HepG2 (cell line): ENCODE measurements around the gene TMEM127. TPM values are rescaled to one million over a fixed set of nuclear protein-coding genes. Genes with fewer than 3 reads are reported as not detected.

Experiments used
- CEBPG ChIP-seq: IDR thresholded peaks from 2 replicates; pipeline ENCODE4 v1.6.1; 2016
- ESRRA ChIP-seq: sonication (generic); formaldehyde crosslinking; IDR thresholded peaks from 2 replicates; pipeline ENCODE4 v1.5.1; 2020; ENCODE audit warnings: mild to moderate bottlenecking, low read depth, missing genetic modification reagents
- FOXM1 ChIP-seq: sonication (generic); formaldehyde crosslinking; IDR thresholded peaks from 2 replicates; pipeline ENCODE4 v1.5.0; 2020; ENCODE audit warnings: missing genetic modification reagents
- IRF2 ChIP-seq: IDR thresholded peaks from 2 replicates; pipeline ENCODE4 v1.6.1; 2018; ENCODE audit warnings: missing genetic modification reagents, missing compliant biosample characterization
- PPARG ChIP-seq: conservative IDR thresholded peaks from 2 replicates; pipeline ENCODE4 v1.6.1; 2016; ENCODE audit warnings: missing biosample characterization, missing genetic modification reagents
- RXRA ChIP-seq: sonication (generic); formaldehyde crosslinking; IDR thresholded peaks from 2 replicates; pipeline ENCODE4 v1.5.1; 2020; ENCODE audit warnings: missing genetic modification reagents
- SCMH1 ChIP-seq: sonication (generic); formaldehyde crosslinking; IDR thresholded peaks from 2 replicates; pipeline ENCODE4 v1.9.0; 2021; ENCODE audit warnings: missing genetic modification reagents, mild to moderate bottlenecking, borderline replicate concordance
- SIN3A ChIP-seq: IDR thresholded peaks from 2 replicates; pipeline ENCODE4 v1.6.1; 2011; ENCODE audit warnings: low read depth, mild to moderate bottlenecking, control low read depth, low read length, borderline replicate concordance
- SRF ChIP-seq: IDR thresholded peaks from 2 replicates; pipeline ENCODE4 v1.6.1; 2011; ENCODE audit warnings: mild to moderate bottlenecking, low read depth, low read length, moderate library complexity
- SRSF9 ChIP-seq: fragments of 200-400 bp; formaldehyde crosslinking; IDR thresholded peaks from 2 replicates; pipeline ENCODE4 v1.6.1; 2018; ENCODE audit warnings: borderline replicate concordance, mild to moderate bottlenecking, low read depth, low read length; ENCODE audit not compliant: insufficient read depth, poor library complexity, severe bottlenecking
- YY1 ChIP-seq: IDR thresholded peaks from 2 replicates; pipeline ENCODE4 v1.6.1; 2011; ENCODE audit warnings: low read length, low read depth, moderate library complexity, mild to moderate bottlenecking; ENCODE audit not compliant: insufficient read depth, insufficient replicate concordance
- ZNF558 ChIP-seq: sonication (generic); formaldehyde crosslinking; IDR thresholded peaks from 2 replicates; pipeline ENCODE4 v1.9.0; 2022; ENCODE audit warnings: mild to moderate bottlenecking, missing genetic modification reagents, borderline replicate concordance
- polyA plus RNA-seq, 8 experiments: library from polyadenylated mRNA; depleted of rRNA in 3 of 8; stranded (reverse) in 7 of 8; unstranded in 1 of 8; fragments of >200 nt; fragmentation: Illumina TruSeq in 4 of 8; extraction: Trizol in 4 of 8; gene quantifications; 2 replicates each; pipeline versions ENCODE4 v1.2.1 to v1.2.3, GENCODE V29; 2011 to 2016; ENCODE audit warnings: low read depth in 4 of 8, missing spikeins in 1 of 8, mixed read lengths in 1 of 8; ENCODE audit not compliant: insufficient read depth in 1 of 8
- total RNA-seq, 5 experiments: library from RNA; depleted of rRNA; stranded (reverse); fragments of >200 nt; fragmentation: Illumina TruSeq; extraction: Trizol; gene quantifications; 2 replicates each; pipeline ENCODE4 v1.2.3, GENCODE V29; 2016; ENCODE audit warnings: low read depth in 1 of 5
- TF ChIP-seq, protein P1 (sequence below): sonication (generic); formaldehyde crosslinking; conservative IDR thresholded peaks from 2 replicates; pipeline ENCODE4 v1.4.0; 2020; ENCODE audit warnings: missing genetic modification reagents
- TF ChIP-seq, protein P2 (sequence below): sonication (generic); formaldehyde crosslinking; IDR thresholded peaks from 2 replicates; pipeline ENCODE4 v1.5.0; 2020; ENCODE audit warnings: missing genetic modification reagents, mild to moderate bottlenecking, borderline replicate concordance
- TF ChIP-seq, protein P3 (sequence below): sonication (generic); formaldehyde crosslinking; IDR thresholded peaks from 2 replicates; pipeline ENCODE4 v1.8.0; 2022; ENCODE audit warnings: low read depth, missing genetic modification reagents
- TF ChIP-seq, protein P4 (sequence below): sonication (generic); formaldehyde crosslinking; IDR thresholded peaks from 2 replicates; pipeline ENCODE4 v1.4.0; 2020; ENCODE audit warnings: missing genetic modification reagents, borderline replicate concordance
- TF ChIP-seq, protein P5 (sequence below): sonication (generic); formaldehyde crosslinking; IDR thresholded peaks from 2 replicates; pipeline ENCODE4 v1.5.1; 2020; ENCODE audit warnings: mild to moderate bottlenecking, missing genetic modification reagents

The TMEM127 gene
- total and polyA plus RNA-seq, 2 of the 13 experiments (the other 11 are each of a cell fraction or from before 2014, with no cell fraction given): 21.5 to 33.9 TPM

DNA sequence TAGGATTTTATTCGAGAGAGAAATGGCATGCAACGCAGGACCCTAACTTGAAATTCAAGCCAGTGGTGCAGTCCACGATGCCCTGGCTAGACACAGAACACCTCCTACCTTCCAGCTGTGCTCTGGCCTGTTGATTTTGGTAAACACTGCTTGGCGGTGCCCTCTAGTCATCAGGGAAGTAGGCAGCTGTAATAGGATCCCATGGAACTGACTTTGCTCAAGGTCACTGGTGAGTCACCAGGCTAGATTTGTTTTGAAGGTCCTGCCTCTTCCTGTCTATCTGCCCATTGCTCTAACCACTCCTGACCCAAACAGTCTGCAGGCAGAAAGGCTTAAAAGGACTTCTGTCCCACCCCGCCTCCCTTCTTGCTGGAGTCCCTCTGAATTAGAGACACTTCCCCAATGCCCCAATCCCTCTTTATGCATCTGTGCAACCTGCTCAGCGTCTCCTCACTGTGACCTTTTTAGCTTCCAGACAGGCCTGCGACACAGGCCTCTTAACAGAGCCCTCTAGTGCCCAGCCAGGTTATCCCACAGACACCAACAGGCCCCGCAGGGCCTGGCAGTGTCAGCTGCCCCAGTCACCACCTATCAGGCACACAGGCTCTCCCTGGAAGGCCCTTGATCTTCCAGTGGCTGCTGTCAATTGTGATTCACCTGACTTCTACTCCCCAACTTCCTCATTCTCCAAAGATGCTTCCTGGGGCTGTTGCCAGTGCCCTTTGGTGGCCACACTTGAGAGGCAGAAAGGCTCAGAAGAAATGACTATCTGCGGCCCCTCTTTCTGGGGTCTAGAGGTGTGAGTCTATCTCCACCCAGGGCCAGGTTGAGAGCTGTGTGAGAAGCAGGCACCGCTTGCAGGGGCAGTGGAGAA, 5.2 kb downstream of the TMEM127 start (continued):
- TF ChIP-seq, protein P1, sequence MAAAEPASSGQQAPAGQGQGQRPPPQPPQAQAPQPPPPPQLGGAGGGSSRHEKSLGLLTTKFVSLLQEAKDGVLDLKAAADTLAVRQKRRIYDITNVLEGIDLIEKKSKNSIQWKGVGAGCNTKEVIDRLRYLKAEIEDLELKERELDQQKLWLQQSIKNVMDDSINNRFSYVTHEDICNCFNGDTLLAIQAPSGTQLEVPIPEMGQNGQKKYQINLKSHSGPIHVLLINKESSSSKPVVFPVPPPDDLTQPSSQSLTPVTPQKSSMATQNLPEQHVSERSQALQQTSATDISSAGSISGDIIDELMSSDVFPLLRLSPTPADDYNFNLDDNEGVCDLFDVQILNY (CRISPR knock-in tag): no peak
- TF ChIP-seq SIN3A (peak; percentile 98), SRF (no peak), ESRRA (peak; percentile 99), CEBPG (CRISPR knock-in tag) (peak; percentile 74), RXRA (peak; percentile 89), ZNF558 (CRISPR knock-in tag) (no peak), SCMH1 (CRISPR knock-in tag) (no peak), YY1 (no peak), IRF2 (CRISPR knock-in tag) (peak; percentile 84), FOXM1 (no peak), PPARG (CRISPR knock-in tag) (peak; percentile 89; the same call in 1 of the 2 replicates), SRSF9 (no peak)
- TF ChIP-seq, protein P2, sequence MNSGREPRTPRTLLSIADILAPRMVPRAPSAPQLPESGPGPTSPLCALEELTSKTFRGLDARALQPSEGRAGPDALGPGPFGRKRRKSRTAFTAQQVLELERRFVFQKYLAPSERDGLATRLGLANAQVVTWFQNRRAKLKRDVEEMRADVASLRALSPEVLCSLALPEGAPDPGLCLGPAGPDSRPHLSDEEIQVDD: no peak
- TF ChIP-seq, protein P3, sequence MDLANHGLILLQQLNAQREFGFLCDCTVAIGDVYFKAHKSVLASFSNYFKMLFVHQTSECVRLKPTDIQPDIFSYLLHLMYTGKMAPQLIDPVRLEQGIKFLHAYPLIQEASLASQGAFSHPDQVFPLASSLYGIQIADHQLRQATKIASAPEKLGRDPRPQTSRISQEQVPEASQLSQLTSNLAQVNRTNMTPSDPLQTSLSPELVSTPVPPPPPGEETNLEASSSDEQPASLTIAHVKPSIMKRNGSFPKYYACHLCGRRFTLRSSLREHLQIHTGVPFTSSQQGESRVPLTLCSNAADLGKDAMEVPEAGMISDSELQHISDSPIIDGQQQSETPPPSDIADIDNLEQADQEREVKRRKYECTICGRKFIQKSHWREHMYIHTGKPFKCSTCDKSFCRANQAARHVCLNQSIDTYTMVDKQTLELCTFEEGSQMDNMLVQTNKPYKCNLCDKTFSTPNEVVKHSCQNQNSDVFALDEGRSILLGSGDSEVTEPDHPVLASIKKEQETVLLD (CRISPR knock-in tag): no peak
- TF ChIP-seq, protein P4, sequence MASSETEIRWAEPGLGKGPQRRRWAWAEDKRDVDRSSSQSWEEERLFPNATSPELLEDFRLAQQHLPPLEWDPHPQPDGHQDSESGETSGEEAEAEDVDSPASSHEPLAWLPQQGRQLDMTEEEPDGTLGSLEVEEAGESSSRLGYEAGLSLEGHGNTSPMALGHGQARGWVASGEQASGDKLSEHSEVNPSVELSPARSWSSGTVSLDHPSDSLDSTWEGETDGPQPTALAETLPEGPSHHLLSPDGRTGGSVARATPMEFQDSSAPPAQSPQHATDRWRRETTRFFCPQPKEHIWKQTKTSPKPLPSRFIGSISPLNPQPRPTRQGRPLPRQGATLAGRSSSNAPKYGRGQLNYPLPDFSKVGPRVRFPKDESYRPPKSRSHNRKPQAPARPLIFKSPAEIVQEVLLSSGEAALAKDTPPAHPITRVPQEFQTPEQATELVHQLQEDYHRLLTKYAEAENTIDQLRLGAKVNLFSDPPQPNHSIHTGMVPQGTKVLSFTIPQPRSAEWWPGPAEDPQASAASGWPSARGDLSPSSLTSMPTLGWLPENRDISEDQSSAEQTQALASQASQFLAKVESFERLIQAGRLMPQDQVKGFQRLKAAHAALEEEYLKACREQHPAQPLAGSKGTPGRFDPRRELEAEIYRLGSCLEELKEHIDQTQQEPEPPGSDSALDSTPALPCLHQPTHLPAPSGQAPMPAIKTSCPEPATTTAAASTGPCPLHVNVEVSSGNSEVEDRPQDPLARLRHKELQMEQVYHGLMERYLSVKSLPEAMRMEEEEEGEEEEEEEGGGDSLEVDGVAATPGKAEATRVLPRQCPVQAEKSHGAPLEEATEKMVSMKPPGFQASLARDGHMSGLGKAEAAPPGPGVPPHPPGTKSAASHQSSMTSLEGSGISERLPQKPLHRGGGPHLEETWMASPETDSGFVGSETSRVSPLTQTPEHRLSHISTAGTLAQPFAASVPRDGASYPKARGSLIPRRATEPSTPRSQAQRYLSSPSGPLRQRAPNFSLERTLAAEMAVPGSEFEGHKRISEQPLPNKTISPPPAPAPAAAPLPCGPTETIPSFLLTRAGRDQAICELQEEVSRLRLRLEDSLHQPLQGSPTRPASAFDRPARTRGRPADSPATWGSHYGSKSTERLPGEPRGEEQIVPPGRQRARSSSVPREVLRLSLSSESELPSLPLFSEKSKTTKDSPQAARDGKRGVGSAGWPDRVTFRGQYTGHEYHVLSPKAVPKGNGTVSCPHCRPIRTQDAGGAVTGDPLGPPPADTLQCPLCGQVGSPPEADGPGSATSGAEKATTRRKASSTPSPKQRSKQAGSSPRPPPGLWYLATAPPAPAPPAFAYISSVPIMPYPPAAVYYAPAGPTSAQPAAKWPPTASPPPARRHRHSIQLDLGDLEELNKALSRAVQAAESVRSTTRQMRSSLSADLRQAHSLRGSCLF: no peak
- TF ChIP-seq, protein P5, sequence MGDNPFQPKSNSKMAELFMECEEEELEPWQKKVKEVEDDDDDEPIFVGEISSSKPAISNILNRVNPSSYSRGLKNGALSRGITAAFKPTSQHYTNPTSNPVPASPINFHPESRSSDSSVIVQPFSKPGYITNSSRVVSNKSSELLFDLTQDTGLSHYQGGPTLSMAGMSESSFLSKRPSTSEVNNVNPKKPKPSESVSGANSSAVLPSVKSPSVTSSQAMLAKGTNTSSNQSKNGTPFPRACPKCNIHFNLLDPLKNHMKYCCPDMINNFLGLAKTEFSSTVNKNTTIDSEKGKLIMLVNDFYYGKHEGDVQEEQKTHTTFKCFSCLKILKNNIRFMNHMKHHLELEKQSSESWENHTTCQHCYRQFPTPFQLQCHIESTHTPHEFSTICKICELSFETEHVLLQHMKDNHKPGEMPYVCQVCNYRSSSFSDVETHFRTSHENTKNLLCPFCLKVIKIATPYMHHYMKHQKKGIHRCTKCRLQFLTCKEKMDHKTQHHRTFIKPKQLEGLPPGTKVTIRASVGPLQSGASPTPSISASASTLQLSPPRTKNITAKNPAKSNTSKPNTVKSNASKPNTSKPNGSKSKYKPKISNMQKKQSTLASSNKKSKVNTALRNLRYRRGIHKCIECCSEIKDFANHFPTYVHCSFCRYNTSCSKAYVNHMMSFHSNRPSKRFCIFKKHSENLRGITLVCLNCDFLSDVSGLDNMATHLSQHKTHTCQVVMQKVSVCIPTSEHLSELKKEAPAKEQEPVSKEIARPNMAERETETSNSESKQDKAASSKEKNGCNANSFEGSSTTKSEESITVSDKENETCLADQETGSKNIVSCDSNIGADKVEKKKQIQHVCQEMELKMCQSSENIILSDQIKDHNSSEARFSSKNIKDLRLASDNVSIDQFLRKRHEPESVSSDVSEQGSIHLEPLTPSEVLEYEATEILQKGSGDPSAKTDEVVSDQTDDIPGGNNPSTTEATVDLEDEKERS (CRISPR knock-in tag): no peak; the same call in 1 of the 2 replicates
